Right lung (tissue), 5 donors: Measurements from ENCODE around the gene SEC61A1. TPM values are rescaled to one million over a fixed set of nuclear protein-coding genes. Genes with fewer than 3 reads are reported as not detected.
A peak's percentile ranks its signal among the peaks of the same experiment; 100 is the strongest.

Experiments used
- DNase-seq, 2 donors: peaks; one replicate each; pipeline ENCODE4 v3.0.0-alpha.2; 2013
- polyA plus RNA-seq, 5 donors: library from polyadenylated mRNA; unstranded; fragments of 120-200 nt; gene quantifications; one replicate each; pipeline versions ENCODE4 v1.2.1 to v1.2.3, GENCODE V29; 2013; ENCODE audit warnings: inconsistent platforms in 1 of 5, low replicate concordance in 1 of 5; ENCODE audit not compliant: insufficient read length in 5 of 5, insufficient read depth in 1 of 5

The SEC61A1 gene
- polyA plus RNA-seq, 5 donors = 146 to 187 (median 164) TPM

- peak in 1 of 2 donors; percentile 30 for DNase-seq
Observed at GRCh38 chr3:128076483-128077201, 24.4 kb downstream of the SEC61A1 start.

DNA sequence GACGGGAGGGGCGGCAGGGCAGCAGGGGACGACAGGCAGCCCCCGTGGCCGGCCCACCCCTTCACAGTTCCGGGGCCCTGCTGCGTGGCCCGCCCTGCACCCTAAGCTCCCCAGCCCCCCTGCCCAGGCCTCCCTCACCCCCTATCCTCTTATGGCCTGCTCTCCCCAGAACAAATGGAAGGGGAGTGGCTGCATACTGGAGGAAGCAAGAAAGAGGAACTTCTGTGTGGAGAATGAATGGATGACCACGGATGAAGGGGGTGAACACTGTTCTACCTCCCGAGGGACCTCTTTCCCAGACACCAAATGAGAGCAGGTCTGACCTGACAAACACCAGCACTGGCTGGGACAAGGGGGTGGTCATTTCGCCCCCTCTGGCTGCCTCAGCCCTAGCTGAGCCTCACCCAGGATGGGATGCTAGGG is 25.0 kb downstream of the SEC61A1 start:
- no peak for DNase-seq

DNA sequence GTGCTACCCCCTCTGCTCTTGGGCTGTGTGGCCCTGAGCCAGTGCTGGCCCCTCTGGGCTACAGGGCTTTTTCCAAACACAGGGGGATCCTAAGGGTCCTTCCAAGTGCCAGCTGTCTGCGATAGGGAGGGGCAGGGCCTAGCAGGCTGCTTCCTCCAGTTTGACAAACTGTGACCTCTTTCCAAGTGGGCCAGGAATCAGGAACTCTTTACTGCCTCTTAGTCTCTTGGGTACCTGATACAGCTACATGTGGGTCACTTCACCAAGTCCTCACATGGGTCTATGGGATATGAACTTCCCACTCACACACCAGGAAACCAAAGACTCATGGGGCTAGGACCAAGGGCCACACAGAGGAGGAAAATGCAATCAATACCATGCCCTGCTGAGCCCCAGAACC is 25.4 kb downstream of the SEC61A1 start:
- no peak for DNase-seq

- DNase-seq = no peak
Observed at GRCh38 chr3:128078322-128078721, 26.1 kb downstream of the SEC61A1 start.

GRCh38 chr3:128078875-128079274 is 26.6 kb downstream of the SEC61A1 start:
- no peak for DNase-seq

DNA sequence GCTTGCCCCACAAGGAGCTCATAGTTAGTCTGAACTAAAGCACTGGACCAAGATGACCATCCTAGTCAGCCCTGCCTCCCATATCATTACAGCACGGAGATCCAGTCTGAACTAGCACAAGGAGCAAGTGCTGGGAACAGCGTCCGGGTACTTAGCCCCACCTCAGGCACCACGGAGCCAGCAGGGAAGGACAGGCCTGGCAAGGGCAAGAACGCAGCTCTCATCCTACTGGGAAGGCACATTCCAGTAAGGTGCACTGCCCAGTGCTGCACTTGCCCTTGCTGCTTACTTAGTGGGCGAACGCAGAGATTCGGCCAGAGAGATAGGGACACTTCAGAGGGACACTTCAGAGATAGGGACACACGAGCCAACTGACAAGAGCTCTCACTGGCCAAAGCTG is 27.6 kb downstream of the SEC61A1 start:
- DNase-seq = no peak

DNA sequence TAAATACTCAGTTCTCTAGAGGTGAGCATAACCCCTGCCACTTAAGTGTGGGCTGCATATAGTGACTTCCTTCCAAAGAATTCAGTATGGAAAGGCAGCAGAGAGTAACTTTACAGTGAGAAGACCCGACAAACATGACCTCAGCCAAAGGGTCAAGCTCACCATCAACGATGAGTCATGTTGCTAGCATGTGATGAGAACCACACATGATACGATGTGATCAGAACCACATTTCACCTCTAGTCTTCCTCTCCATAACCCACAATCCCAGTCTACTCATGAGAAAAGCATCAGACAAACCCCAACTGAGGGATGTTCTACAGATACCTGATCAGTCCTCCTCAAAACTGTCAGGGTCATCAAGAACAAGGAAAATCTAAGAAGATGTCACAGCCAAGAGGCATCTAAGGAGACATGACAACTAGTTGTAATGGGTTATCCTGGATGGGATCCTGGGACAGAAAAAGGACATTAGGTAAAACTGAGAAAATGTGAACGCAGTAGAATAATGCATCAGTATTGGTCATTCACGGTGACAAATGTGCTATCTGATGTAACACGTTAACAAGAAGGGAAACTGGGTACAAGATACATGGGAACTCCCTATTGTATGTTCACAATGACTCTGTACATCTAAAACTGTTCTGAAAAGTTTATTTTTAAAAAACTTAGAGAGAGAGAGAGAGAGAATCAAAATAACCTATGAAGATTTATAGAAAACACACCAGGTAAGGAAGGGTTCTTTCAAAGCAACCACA is 28.3 kb downstream of the SEC61A1 start:
- DNase-seq = no peak

- no peak for DNase-seq
Observed at GRCh38 chr3:128081226-128081625, 29.0 kb downstream of the SEC61A1 start.

DNA sequence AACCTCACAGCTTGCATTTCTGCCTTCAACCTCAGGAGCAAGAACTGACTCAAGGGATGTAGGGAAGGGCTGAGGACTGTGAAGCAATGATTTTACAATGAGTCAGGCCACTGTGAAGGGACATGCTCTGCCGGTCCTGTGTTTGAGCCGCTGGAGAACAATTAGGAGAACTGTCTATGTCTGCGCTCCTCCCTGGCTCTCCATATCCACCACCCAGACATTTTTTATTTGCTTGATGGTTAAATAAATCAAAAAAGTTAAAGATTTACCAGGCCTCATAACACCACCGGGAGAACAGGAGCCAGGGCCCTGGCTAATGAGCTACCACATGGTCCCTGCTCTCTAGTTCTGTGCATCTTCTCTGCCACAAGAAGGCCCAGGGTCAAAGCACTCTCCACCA is 29.6 kb downstream of the SEC61A1 start:
- DNase-seq = no peak

DNA sequence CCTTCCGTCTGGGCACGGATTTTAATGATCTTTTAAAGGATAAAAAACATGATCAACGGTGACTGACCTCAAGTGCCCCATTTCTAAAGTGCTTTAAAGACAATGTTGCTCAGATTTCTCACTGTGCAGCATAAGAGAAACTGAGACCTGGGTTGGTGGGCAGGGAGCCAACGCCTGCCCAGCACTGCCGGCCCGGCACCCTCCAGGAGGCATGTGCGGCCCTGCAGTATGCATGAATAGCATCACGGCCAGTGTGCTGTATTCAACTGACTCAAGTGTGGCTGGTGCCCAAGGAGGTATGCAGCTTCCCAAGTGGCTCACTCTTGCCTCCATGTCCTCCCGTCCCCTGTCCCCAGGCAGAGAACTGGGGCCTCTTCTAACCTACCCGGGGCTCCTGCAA is 30.3 kb downstream of the SEC61A1 start:
- DNase-seq = no peak

DNA sequence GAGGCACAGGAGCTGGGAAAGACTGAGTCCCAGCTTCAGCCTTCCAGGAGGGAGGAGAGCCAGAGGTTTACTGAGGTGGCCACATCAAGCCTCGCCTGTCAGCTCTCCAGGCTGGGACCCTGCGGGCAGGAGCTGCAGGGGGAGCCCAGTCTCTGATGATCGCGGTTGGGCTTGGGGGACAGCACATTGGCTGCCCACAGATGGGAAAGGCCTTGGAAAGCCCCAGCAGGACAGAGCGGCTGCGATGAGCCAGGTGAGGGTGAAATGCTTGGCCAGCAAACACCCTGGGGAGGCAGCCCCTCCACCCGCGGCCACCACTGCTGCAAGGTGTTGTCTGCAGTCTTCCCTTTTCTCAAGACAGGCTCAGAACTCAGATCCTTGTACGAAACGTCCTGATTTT is 31.2 kb downstream of the SEC61A1 start:
- DNase-seq = no peak

DNA sequence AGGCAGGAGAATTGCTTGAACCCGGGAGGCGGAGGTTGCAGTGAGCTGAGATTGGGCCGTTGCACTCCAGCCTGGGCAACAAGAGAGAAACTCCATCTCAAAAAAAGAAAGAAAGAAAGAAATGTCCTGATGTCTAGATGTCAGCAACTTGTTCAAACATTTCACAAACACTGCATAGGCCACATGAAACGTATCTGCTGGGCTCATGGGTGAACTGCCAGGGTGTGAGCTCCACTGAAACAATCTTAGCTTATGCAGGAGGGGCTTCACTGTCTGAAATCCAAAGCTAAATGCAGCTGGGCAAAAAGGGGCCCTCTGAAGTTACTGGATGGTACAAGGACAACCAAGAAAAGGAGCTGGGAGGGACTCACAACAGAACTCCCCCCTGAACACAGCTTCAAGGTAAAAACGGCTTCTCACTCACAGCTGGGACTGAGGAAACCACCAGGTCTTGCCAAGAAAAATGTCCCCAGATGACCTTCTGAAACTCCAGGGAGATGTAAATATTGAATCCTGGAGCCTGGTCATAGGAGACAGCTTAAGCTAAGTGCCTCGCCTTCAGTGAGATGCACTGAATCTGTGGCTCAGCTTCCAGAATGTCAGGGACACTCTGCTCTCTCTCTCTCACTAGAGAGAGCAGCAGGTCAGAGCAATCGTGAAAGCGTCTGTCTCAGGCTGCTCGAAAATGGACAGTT is 31.9 kb downstream of the SEC61A1 start:
- no peak for DNase-seq

DNA sequence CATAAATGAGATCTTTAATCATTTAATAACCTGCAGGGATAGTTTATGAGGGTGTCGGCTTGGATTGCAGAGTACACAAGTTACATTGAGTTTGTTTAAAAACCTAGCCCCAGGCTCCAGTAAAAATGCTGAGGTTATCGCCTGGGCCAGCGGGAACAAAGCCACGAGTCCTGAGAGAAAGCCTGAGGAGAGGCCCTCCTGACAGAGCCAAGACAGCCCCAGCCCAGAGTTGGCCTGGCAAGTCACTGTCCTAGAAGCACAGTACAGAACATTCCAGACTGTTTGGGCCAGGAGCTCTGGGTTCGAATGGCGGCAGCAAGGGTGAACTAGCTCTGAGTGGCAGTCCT is 32.4 kb downstream of the SEC61A1 start:
- no peak for DNase-seq

GRCh38 chr3:128089135-128089534 is 36.9 kb downstream of the SEC61A1 start:
- DNase-seq = no peak

DNA sequence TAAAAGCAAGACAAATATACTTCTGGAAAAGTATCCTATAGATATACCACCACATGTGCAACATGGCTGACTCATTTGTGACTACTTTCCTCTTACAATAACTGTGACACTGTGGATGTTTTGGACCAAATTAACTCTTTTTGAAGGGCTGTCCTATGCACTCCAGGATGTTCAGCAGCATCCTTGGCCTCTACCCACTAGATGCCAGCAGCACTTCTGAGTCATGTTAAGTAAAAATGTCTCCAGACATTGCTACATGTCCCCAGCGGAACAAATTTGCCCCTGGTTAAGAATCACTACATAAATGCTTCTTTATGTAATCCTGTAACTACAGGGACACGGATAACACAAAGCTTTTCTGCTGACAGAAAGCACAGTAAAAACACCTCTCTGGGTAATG is 39.3 kb downstream of the SEC61A1 start:
- no peak for DNase-seq

DNA sequence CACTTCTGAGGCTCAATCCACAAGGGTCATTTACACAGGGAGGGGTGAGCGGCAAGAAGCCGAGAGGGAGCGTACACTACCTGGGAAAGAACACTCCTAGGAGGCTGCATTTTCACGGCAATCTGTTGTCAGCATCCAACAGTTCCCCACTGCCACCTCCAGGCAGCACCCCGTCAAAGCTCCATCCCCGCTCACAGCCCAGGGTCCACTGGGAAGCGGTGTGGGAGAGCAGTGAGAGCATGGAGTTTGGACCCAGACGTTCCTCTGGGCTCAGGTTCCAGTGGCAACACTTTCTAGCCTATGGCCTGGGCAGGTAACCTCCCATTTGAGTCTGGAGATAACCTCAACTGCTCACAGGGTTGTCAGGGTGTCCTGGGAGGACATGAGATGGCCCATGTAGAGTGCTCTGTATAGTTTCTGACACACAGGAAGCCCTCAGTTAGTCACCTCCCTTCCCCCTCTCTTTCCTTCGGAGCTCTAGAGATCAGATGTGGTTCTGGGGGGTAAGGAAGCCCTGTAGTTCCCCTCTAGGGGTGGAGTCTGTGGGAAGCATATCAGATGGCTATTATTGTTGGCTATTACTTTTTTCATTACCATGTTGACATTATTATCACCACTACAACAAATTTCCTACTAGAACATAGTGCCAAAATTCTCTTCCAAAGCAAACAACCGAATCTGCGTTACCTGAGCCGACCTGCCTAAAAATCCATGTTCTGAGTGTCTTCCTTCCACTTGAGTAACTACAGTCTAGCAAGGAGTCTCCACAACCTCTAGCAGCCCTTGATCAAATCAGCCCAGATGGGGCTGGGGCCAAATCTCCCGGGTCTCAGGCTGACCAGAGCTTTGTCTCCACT is 42.3 kb downstream of the SEC61A1 start:
- no peak for DNase-seq

DNA sequence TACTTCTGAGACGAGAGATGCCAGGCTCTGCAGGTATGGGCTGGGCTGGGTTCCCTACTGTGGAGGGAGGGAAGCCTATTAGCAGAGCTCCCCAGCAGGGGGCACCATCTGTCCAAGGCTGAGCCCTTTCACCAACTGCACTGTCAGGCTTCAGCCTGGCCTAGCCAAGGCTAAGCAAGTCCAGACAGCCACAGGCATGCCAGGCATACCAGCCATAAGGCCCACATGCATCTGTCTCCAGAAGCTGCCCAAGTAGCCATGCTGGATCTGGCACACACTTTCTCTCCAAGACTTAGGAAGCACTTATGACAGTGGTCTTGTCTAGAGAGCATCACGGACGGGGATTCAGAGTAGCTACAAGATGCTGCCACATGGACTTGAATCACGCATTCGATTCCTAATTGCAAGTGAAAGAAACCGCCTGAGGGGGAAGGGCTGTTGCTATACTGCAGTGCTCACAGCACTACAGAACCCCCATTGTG is 43.0 kb downstream of the SEC61A1 start:
- DNase-seq = peak; percentile 47 to 63

DNA sequence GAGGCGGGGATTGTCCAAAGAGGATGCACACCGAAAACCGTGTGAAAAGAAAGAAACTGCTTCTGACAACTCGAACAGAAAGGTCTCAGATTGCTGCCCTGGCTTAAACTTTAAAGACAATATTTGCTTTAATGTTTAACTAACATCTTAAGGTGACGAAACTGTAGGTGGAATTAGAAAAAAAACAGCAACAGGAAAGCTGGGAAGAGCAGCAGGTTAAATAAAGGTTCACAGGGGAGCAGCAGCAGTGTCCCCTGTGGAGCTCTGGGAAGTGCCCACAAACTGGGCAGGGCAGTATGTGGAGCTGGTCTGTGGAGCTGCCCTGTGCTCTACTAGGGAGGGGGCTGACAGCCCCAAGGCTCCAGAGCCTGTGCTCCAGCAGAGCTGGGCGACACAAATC is 46.0 kb downstream of the SEC61A1 start:
- no peak for DNase-seq

DNA sequence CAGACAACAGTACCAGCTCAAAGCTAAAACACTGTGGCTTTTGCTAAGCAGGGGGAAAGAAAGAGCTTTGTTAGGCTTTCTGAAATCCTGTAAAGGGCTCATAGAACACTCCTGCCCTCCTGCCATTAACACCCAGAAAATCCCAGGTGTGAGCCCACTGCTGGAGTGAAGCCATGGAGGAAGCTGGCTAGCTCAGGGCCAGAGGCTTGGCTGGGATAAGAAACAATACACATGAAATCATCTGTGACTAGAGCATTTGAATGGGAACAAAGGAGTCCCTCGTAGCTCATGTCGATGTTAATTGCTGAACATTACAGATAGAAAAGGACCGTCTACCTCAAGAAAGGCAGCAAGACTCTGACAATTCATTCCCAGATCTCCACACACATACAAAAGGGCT is 47.9 kb downstream of the SEC61A1 start:
- no peak for DNase-seq

- DNase-seq = no peak
Observed at GRCh38 chr3:128100638-128101037, 48.4 kb downstream of the SEC61A1 start.

GRCh38 chr3:128103136-128103676 is 51.0 kb downstream of the SEC61A1 start:
- no peak for DNase-seq

DNA sequence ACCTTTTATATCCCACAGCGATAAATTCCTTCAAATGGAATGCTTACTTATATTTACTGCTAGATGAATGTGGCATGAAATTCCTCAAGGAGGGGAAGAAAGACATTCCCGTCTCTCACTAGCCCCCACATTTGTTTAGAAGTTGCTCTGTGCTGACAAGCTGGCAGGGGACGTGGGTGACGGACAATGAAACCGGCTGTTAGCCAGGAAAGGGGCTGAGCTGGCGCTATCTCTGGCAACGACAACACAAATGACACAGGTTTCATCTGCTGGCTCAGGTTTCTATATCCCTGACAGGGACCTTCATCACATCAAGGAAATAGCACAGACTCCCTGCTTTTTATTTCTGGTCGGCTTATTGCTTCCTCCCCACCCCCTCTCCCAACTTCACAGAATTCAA is 55.6 kb downstream of the SEC61A1 start:
- DNase-seq = no peak
